Keratinocyte (primary cell): ENCODE results near the gene VASP.

Source experiments
- EZH2 ChIP-seq: IDR thresholded peaks from one replicate; pipeline ENCODE4 v1.6.1; 2012; ENCODE audit warnings: inconsistent platforms, mild to moderate bottlenecking, low read length, moderate library complexity
- TF ChIP-seq, protein P1 (sequence below), 3 experiments: IDR thresholded peaks in 1 of 3; conservative IDR thresholded peaks in 1 of 3; optimal IDR thresholded peaks in 1 of 3; 2 replicates in 2 of 3; 3 replicates in 1 of 3; pipeline versions ENCODE3 to v1.5.1; 2011; ENCODE audit warnings: low read length in 3 of 3, mild to moderate bottlenecking in 3 of 3, moderate library complexity in 2 of 3, control low read depth in 1 of 3, inconsistent platforms in 1 of 3; ENCODE audit not compliant: insufficient read depth in 2 of 3; ENCODE audit errors: extremely low read depth in 1 of 3

DNA sequence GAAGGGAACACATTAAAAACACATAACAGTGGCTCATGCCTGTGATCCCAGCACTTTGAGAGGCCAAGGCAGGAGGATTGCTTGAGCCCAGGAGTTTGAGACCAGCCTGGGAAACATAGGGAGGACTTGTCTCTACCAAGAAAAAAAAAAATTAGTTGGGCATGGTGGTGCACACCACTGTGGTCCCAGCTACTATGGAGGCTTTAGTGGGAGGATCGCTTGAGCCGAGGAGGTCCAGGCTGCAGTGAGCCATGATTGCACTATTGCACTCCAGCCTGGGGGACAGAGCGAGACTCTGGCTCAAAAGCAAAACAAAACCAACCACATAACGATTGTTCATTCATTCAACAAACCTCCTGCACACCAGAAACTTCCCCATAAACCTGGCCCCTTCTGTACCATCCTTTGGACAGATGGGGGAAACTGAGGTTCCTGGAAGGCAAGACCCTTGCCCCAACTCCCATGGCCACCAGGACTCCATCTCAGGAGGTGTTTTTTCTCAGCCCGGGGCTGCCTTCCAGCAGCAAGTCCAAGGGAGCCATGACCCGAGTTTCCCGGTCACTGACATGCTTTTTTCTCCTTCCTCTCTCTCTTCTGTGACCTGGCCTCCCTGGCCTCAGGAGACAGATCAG, 35.2 kb upstream of the VASP start:
- no peak for TF ChIP-seq EZH2
- TF ChIP-seq, protein P1, sequence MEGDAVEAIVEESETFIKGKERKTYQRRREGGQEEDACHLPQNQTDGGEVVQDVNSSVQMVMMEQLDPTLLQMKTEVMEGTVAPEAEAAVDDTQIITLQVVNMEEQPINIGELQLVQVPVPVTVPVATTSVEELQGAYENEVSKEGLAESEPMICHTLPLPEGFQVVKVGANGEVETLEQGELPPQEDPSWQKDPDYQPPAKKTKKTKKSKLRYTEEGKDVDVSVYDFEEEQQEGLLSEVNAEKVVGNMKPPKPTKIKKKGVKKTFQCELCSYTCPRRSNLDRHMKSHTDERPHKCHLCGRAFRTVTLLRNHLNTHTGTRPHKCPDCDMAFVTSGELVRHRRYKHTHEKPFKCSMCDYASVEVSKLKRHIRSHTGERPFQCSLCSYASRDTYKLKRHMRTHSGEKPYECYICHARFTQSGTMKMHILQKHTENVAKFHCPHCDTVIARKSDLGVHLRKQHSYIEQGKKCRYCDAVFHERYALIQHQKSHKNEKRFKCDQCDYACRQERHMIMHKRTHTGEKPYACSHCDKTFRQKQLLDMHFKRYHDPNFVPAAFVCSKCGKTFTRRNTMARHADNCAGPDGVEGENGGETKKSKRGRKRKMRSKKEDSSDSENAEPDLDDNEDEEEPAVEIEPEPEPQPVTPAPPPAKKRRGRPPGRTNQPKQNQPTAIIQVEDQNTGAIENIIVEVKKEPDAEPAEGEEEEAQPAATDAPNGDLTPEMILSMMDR (optimal IDR thresholded peaks at IDR 0.05 in 1 of 3, IDR thresholded peaks at IDR 0.05 in 1 of 3, conservative IDR thresholded peaks at IDR 0.05 in 1 of 3; ENCODE audit: extremely low read depth in 1 of 3, insufficient read depth in 2 of 3, low read length in 3 of 3) = no peak
